ENCODE measurements around the gene ERN1.
"Not testable (repeated sequence)": the region's sequence is repeated elsewhere in the genome, so short reads cannot be mapped to it uniquely, and the experiment has no call there.

The ERN1 gene

DNA sequence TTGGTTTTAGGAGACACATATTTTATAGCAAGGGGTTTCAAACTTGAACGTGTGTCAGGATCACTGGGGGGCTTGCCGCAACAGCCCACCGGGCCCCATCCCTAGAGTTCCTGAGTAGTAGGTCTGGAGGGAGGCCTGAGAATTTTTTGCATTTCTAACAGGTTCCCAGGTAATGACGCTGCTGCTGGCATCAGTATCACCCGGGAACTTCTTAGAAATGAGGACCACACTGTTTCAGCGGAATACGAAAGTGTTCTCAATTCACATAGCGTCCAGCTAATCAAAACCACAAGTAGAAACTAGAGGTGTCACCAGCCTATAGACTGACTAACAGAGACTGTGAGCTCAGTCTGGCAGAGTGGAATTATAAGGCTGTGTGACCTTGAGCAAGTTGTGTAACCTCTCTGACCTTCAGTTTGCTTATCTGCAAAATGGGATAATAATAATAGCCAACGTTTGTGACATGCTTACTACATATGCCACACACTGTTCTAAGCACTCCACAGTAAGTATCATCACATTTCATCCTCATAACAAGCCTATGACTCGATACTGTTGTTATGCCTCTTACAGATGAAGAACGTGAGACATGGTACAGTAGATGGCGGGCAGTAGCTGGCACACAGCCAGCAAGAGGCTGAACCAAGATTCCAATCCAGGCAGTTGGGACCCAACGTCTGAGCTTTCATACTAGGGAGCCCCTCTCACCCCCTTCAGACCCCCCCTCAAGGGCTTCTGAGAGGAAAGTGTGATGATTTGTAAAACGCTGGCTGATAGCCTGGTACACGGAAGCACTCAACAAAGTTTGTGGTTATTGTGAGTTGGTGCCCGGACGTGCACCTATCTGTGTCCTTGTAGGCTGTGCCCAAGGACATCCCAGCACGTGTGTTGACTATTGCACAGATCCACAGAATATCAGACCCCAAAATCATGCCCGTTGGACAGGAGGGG, 104.9 kb downstream of the ERN1 start:
- no peak for DNase-seq (ENCODE audit: low spot score)

DNA sequence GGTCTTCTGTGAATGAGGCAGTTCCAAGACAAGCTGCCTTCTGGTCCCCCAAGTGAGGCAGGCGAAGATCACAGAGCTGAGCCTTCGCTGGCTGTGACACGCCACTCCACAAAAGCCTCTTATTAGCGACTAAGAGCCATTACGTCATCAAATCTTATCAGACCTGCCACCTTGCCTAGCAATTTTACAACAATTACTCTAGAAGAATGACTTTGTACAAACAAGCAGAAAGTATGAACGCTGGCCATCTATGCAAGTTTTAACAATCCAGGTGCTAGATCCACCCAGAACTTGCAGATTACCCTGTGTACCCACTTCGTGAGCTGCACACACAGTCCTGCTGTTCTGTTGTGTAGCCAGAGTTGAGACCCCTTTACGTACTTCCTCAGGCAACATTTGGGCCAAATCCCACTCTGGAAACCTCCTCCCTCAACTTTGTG, 105.7 kb downstream of the ERN1 start:
- no peak for DNase-seq (ENCODE audit: low spot score)

DNA sequence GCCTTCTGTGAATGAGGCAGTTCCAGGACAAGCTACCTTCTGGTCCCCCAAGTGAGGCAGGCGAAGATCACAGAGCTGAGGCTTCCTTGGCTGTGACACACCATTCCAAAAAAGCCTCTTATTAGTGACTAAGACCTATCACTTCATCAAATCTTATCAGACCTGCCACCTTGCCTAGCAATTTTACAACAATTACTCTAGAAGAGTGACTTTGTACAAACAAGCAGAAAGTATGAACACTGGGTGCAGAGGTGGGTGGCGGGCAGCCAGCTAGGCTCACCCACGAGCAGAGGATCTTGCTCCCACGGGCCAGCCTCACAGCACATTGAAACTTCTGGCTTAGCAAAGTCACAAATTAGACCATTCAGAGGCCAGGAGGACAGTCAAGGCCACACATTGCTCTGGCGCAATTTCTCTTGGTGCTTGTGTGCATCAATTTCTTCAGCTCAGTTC, 107.3 kb downstream of the ERN1 start:
- DNase-seq (ENCODE audit: low spot score), result no peak

DNA sequence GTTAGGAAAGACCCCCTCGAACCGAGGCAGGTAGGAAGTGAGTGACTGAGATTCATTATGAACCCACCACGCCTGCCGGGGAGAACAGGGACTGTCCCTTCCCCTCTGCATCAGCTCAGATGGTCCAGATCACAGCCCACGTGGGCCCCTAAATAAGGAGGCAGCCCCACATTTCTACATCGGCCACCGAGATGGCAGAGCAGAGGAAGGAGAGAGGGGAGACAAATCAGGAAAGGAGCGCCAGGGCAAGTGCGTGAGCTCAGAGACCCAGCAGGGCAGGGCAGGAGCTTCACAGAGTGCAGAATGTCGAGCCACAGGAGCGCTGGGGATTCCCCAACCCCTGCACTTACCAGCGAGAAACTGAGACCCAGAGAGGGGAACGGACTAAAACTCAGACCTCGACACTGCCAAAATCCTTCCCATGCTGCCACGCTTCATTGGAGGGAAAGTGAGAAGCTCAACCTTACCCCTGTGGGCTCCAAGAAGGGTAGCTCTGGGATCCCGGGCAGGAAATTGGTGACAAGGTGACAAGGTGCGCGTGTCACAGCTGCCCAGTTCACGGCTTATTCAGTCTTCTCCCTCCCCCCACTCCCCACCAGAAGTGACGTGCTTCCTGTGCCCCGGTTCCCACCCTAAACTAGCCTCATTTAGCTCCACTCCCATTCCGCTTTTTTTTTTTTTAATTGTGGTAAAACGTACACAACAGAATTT, 109.7 kb downstream of the ERN1 start, which contains the start of gene ICAM2:
Gene ICAM2 (minus strand): TSS at position 578 of the 711 bp plus-strand sequence. CDS start 13,942 bp downstream, outside the sequence.
- no peak for DNase-seq (ENCODE audit: low spot score)

DNA sequence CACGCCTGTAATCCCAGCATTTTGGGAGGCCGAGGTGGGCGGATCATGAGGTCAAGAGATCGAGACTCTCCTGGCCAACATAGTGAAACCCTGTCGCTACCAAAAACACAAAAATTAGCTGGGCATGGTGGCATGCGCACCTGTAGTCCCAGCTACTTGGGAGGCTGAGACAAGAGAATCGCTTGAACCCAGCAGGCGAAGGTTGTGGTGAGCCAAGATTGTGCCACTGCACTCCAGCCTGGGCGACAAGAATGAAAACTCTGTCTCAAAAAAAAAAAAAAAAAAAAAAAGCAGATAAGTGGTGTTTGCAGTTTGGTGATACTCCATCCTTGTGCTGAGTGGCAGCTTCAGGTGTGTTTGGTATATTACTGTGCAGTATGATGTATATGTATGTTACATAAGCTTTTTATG, 110.4 kb downstream of the ERN1 start:
- DNase-seq (ENCODE audit: low spot score), result not testable (repeated sequence)

DNA sequence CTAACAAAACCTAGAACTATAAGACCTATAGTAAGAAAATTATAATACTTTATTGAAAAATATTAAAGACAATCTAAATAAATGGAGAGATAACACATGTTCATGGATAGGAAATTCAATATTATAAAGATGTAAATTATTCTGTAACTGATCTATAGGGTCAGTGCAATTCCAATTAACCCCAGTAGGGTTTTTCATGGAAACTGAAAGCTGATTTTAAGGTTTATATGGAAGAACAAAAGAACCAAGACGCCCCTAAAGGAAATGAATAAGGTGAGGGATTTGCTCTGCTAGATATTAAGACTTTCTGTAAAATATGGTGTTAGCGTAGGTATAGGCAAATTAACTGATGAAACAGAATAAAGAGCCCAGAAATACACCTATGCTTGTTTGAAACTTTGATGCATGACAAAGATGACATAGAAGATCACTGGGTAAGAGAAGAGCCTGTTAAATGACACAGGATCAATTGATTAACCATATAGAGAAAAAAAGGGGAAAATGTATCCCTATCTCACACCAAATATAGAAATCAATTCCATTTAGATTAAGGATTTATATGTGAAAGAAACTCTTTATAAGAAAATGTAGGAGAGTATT, 112.5 kb downstream of the ERN1 start:
- DNase-seq (ENCODE audit: low spot score), result no peak

DNA sequence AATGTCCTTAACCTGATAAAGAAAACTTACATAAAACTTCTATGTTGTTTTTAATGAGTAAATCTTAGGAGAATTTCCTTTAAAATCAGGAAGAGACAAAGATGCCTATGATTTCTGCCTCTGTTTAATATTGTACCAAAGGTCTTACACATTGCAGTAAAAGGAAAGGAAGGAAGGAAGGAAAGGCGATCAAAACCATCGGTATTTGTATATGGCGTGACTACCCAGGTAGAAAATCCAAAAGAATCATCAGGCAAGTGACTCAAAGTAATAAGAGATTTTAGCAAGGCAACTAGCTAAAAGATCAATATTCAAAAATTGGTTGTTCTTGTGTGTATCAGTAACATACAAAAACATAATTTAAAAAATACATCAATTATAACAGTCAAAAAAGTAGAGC, 113.0 kb downstream of the ERN1 start:
- DNase-seq (ENCODE audit: low spot score), result no peak

DNA sequence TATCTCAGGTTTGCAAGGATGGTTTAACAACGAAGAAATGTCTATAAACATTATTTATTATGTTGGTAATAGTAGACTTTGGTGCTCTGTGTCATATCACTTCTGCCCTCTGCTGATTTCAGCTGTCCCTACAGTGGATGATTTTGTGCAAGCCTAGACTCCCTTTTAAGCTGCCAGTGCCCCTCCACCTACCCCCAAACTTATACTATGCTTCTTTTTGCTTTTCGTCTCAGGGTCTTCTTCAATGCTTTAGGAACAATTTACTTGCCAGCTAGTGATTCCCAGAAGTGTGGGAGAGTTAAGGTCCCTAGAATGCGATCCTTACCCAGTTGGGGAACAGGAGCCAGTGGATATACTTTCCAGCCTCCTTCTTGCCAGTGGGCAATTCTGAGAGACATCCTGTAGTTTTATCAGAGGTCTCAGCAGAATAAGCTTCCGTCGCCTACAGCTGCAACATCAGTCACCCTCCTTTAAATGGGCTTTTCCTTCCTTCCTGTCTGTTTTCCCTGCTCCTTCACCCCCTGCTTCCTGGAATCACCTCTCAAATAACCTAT, 113.6 kb downstream of the ERN1 start:
- no peak for DNase-seq (ENCODE audit: low spot score)

DNA sequence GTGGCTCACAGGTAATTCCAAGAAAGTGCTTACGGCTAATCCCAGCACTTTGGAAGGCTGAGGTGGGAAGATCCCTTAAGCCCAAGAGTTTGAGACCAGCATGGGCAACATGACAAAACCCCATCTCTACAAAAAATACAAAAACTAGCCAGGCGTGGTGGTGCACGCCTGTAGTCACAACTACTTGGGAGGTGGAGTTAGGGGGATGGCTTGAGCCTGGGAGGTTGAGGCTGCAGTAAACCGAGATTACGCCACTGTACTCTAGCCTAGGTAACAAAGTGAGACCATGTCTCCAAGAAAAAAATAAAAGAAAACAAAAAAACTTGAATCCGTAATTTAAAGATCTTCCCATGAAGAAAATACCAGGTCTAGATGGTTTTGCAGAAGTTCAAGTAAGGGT, 114.5 kb downstream of the ERN1 start:
- no peak for DNase-seq (ENCODE audit: low spot score)

DNA sequence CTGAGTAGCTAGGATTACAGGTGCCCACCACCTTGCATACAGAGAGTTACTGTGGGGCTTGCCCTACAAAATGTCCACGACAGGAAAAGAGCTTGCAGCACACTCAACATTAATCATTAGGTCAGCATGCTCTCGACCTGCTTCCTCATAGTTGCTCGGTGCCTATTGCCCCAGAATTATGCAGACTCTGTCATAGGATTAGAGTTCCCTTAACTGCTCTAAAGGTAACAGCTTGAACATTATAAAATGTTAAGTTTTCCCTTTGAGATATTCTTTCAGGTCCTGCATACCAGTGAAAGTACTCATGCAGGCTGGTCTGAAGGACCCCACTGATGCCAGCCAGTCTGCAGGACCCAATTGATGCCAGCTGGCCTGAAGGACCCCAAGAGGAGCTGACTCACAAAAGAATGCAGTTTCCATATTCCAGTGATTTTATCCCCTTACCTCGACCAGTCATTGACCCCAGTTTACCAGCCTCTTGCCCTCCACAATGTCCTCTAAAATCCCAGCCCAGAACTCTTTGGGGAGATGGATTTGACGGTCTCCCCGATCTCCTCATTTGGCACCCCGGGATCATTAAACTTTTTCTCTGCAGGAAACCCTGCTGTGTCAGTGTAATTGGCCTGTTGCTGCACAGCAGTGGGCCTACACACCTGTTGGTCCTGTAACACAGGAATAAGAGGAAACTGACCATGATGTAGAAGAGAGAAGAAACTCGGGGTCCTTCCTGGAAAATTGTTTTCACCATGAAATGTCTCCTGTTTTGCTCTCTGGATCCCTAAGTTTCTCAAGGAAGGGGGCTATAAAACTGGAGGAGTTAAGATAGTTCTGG, 120.2 kb downstream of the ERN1 start:
- DNase-seq (ENCODE audit: low spot score), result no peak

DNA sequence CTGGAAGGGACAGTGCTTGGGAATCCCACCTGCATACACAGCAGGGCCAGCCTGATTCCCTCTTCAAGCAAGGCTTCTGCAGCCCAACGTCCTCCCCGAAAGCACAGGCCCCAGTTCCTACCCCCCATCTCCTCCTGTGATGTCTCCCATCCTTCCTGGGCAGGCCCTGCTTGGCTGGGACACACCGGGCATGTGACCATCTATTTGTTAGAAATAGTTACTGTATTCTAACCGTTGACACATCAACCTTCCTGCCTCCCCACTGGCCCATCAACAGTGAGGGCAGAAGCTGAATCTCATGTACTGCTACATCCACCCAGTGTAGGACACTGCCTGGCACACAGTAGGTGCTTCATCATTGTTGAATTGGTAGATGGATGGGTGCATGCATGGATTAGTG, 121.1 kb downstream of the ERN1 start:
- DNase-seq (ENCODE audit: low spot score), result no peak

DNA sequence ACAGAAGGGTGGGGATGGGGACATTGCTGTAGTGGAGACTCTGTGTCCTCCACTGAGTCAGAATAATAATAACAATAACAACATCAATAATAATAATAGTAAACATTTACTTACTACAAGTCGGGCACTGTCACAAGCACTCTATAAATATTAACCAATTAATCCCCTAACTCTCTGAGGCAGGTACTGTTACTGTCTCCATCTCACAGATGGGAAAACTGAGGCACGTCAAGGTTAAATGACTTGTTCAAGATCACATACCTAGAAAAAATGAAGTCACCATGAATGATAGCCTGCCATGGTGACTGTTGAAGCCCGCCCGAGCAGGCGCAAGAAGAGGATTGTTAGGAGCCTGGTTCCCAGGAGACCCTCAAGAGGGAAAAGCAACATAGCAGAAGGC, 121.6 kb downstream of the ERN1 start:
- DNase-seq (ENCODE audit: low spot score), result no peak

DNA sequence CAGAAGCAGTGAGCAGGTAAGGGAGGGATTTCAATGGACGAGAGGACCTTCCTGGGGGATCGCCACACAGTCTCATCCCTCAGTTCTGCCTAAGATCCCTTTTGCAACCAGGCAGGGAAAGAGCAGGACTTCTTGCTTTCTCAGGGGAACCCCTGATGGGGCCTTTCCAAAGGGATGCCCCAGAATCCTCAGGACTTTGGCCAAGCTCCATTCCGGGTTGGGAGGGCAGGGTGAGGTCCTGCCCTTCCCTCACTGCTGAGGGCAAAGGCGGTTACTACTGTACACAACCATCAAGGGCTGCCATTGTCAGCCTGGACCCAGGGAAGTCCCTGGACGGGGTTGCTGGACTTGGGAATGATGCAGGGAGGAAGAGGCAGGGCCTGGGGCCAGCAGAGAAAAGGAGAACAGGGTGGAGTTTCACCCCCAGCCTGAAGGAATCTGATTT, 122.1 kb downstream of the ERN1 start:
- no peak for DNase-seq (ENCODE audit: low spot score)

DNA sequence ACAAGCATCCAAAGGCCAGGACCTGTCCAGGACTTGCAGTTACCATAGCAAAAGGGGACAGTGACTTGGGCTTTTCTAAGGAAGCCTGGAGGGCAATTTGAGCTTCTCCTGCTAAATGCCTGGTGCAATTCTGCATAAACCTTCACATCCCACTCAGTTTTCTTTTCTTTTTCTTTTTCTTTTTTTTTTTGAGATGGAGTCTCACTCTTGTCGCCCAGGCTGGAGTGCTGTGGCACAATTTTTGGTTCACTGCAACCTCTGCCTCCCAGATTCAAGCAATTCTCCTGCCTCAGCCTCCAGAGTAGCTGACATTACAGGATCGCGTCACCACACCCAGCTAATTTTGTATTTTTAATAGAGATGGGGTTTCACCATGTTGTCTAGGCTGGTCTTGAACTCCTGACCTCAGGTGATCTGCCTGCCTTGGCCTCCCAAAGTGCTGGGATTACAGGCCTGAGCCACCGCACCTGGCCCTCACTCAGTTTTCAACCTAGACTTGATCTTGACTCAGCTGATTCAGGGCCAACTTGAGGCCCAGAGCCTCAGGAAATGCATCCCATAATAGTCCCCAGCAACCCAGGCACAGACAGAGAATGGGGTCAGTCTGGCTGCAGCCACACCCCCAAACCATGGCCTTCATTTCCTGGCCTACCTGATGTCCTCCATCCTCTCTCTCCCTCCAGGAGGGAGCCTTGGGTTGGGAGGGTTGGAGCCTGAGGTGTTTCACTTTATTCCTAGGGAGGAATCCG, 122.7 kb downstream of the ERN1 start:
- not testable (repeated sequence) for DNase-seq (ENCODE audit: low spot score)

DNA sequence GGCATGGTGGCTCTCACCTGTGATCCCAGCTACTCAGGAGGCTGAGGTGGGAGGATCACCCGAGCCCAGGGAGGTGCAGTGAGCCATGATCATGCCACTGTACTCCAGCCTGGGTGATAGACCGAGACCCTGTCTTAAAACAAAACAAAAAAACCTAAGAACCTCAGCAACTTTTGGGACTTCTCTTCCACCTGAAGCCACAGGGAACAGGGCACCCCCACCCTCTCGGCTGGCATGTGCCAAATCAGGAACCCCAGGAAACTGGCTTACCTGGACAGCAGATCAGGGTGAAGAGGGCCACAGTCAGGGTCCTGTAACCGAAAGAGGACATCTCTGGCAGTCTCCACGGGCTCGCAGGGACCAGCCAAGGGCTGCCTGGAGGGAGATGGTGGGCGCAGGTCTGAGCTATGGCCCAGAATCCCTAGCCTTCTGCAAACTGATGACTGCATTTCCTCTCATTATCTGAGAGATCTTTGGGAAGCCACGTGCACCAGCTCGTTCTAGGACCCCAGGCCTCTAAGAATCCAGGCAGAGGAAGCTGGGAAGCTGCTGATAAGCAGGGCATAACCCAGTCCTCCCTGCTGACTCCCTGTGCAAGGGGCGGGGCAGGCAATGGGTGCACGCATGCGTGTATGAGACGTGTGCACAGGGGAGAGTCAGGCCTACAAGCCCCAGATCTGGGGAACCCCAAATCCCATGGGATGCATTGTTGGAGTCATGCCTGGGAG, 123.4 kb downstream of the ERN1 start:
- no peak for DNase-seq (ENCODE audit: low spot score)

DNA sequence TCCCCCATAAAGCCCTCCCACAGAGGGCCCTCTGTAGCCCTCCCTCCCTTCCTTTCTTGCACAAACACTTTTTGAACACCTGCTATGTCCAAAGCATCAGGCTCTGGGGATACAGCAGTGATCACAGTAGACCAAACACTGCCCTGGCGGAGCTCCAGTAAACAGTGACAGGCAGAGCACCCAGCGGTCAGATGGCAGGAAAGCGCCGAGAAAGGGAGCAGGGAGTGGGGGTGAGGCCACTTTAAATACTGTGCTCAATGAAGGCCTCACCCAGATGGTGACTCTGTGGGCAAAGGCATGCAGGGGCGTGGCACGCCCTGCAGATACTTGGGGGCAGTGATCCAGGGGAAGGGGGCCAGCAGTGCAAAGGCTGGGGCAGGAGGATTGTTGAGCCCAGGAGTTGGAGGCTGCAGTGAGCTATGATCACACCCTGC, 124.2 kb downstream of the ERN1 start:
- no peak for DNase-seq (ENCODE audit: low spot score)

DNA sequence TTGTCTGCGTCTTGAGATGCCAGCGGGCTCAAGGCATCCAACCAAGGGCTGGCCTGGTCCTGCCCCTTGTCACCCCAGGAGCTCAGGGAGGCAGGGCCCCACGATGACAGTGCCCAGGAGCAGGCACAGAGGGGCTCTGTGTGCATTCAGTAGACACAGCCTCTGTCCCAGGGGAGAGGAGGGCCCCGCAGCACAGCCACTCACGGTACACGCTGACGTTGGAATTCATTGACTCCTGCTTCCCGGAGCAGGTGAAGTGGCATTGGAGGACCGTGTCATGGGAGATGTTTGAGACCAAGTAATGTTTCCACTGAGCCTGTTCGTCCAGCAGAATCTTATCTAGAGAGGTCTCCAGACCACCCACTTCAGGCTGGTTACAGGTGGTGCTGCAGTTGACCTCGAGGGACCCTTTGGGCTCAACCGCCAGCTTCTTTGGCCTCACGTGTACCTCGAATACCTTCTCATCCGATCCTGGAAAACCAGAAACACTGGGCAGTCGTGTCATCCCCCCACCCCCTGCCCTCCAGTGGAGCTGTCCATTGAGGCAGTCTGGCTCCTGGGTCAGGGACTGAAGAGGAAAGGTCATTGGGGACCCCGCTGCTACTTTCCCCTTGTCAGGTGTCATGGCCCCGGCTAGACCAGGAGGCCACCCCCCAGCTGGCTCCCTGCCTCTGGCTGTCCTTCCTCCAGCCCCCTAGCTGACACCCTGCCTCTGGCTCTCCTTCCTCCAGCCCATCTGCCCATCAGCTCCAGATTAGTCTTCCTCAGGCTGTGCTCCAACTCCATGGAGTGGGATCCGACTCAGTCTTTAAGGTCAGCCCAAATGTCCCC, 124.8 kb downstream of the ERN1 start:
- DNase-seq (ENCODE audit: low spot score), result no peak

DNA sequence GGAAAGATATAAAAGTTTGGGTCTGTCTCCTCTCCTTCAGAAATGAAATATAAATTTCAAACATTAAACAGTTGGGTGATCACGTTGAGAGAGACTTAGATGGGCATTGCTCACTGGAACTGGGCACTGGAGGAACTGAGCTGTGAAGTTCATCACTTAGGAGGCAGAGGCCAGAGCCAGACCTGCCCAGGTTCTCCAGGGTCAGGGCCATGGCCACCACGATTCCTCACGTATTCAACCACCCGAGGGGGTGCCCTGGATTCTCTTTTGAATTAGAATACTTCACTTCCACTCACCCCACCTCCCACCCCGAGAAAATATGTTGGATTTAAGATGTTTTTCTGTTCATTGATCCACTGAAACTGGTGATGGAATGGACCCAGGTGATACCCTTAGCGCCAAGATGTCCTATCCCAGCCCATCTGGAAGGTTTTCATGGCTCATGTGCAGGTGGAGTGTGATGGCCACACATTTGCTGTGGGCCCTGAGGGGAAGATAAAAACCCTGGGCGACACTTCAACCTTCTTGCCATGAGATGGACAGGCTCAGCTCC, 125.7 kb downstream of the ERN1 start:
- DNase-seq (ENCODE audit: low spot score), result no peak

Data from COLO829 (cell line).